GM15510 (cell line): ENCODE measurements around the gene GADD45B.
A peak's percentile ranks its signal among the peaks of the same experiment; 100 is the strongest.

Experiments used
- POLR2A ChIP-seq: IDR thresholded peaks from 3 replicates; pipeline ENCODE4 v1.6.1; 2011; ENCODE audit warnings: borderline replicate concordance; ENCODE audit not compliant: insufficient read length; ENCODE audit errors: extremely low read depth

The GADD45B gene

GRCh38 chr19:2454962-2455850 lies 20.7 kb upstream of the GADD45B start:
- no peak for TF ChIP-seq POLR2A

- TF ChIP-seq POLR2A = peak; percentile 32
These were observed 19.9 kb upstream of the GADD45B start for GRCh38 chr19:2455851-2456570.

GRCh38 chr19:2457394-2458037 lies 18.4 kb upstream of the GADD45B start:
- TF ChIP-seq POLR2A = no peak

- TF ChIP-seq POLR2A = no peak
These were observed 17.9 kb upstream of the GADD45B start for GRCh38 chr19:2458054-2458453.

DNA sequence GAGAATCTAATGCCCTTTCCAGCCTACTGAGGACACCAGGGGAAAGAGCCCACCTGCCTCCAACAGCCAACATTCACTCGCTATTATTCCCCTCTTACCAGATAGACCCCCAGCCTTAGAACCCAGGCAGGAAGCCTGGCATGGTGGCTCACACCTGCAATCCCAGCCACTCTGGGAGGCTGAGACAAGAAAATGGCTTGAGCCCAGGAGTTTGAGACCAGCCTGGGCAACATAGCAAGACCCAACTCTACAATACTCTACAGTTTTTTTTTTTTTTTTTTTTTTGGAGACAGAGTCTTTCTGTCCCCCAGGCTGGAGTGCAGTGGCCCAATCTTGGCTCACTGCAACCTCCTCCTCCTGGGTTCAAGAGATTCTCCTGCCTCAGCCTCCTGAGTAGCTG lies 15.7 kb upstream of the GADD45B start:
- TF ChIP-seq POLR2A = no peak

GRCh38 chr19:2461751-2462634 lies 13.9 kb upstream of the GADD45B start:
- TF ChIP-seq POLR2A = peak; percentile 36

DNA sequence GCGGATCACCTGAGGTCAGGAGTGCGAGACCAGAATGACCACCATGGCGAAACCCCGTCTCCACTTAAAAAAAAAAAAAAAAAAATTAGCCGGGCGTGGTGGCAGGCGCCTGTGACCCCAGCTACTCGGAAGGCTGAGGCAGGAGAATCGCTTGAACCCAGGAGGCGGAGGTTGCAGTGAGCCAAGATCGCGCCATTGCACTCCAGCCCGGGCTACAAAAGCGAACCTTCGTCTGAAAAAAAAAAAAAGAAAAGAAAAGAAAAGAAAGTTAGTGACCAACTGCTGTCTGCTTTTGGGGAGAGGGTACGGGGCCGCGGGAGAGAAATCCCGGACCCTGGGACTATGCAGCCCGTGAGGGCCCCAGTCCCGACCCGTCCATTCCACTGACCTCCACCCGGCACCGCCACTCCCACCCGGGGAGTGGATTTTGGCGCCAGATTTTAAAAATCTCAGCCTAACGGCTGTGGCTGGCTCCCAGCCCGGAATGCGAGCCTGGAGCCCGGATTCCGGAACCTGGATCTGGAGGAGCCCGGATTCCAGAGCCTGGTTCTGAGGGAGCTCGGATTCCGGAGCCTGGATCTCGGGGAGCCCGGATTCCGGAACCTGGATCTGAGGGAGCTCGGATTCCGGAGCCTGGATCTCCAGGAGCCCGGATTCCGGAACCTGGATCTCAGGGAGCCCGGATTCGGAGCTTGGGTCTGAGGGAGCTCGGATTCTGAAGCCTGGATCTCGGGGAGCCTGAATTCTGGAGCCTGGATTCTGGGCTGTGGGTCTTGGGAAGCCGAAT lies 13.1 kb upstream of the GADD45B start:
- no peak for TF ChIP-seq POLR2A

DNA sequence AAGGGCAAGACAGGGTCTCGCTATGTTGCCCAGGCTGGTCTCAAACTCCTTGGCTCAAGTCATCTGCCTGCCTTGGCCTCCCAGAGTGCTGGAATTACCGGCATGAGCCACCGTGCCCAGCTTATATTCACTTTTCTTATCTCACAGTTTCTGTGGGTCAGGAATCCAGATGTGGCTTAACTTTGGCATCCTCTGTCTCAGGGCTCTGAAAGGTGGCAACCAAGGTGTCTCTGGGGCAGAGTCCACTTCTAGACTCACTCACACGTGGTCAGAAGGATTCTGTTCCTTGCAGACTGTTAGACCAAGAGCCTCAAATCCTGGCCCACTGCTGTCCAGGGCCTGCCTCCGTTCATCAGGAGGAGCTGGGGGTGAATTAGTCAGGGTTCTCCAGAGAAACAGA lies 11.5 kb upstream of the GADD45B start:
- no peak for TF ChIP-seq POLR2A

DNA sequence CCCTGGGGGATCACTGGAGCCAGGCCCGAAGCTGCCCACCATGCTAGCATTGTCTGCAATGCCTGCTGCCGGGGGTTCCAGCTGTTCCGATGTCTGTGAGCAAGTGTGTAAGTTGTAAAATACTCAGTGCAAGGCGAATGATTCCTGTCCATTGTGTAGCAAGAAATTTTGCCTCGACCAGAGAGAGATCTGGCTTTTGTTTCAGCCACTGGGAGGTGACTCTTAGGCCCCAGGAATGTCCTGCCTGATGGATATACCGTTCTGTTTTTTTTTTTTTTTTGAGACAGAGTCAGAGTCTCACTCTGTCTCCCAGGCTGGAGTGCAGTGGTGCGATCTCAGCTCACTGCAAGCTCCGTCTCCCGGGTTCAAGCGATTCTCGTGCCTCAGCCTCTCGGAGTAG lies 7.3 kb upstream of the GADD45B start:
- TF ChIP-seq POLR2A = no peak

DNA sequence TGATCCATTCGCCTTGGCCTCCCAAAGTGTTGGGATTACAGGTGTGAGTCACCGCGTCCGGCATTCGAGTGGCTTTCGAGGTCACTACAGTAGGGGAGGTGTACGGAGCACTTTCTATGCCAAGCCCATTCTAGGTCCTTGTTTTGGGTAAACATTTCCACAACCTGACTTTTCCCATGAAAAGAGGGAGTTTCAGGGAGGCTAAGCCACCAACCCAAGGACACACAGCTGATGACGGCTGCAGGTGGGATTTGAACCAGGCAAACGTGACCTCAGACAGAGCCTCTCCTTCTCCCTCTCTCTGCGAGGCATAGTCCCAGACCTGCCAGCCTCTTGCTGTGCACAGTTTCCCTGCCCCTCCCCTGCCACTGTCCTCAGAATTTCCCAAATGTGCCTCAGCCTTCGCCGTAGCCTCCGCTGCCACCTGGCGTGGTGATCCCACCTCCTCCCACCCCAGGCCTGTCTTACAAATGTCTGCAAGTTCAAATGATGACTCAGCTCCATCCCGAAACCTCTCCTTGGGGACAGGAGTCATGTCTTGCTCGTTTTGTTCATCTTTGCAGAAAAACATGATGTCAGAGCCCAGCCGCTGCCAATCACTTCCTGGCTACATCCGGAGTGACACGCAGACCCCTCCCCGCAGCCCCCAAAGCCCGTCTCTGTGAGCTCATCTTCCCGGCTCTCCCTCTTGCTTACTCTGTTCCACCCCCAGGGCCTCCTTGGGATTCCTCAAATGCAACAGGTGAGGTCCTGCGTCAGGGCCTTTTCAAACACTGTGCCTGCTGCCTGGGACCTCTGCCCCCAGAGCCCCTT lies 6.6 kb upstream of the GADD45B start:
- TF ChIP-seq POLR2A = no peak

GRCh38 chr19:2474232-2475017 lies 1.5 kb upstream of the GADD45B start:
- no peak for TF ChIP-seq POLR2A
